NCI-H2196 treated with DMSO at 0.1 percent for 48 hours (cell line): ENCODE results near the gene EXD3.

Experiments
- DNase-seq: peaks from one replicate; lab custom pipeline; 2025; ENCODE audit not compliant: unreplicated experiment; lab: John Stamatoyannopoulos, UW

The EXD3 gene

DNA sequence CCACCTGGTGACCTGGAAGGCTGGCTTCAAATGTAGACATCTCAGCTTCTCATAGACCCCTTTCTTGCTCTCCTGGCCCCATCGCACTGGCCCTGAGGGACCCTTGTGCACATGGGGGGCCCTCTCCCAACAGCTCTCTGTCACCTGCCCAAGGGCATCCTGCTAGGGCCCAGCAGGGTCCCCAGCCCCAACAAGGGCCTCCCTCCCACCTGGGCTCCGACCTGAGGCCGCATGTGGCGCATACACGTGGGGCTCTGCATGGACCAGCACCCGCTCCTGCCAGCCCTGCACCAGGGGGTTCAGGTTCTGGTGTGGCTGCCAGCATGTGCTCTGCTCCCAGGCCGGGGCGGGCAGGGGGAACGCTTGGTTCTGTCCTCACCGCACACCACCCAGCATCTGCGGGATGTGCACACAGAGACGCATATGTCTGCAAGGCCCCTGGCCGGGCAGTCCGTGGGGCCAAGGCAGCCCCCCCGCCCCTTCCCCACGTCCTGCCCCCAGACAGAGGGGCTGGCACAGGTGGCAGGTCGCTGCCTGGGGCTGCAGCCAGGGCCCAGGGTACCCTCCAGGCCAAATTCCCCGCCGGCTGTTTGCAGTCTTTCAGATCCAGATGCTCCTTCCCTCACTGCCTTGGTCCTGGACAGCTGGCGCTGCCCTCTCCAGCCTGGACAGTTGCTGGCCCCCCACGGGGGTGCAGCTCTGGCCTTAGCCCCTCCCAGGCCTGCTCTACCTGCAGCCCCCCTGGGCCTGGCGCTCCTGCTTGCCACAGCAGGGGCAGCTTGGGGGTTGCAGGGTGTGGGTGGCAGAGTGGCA lies 103.0 kb downstream of the EXD3 start:
- DNase-seq: no peak

- DNase-seq: no peak
Measured at GRCh38 chr9:137319011-137319738, 103.8 kb downstream of the EXD3 start.

DNA sequence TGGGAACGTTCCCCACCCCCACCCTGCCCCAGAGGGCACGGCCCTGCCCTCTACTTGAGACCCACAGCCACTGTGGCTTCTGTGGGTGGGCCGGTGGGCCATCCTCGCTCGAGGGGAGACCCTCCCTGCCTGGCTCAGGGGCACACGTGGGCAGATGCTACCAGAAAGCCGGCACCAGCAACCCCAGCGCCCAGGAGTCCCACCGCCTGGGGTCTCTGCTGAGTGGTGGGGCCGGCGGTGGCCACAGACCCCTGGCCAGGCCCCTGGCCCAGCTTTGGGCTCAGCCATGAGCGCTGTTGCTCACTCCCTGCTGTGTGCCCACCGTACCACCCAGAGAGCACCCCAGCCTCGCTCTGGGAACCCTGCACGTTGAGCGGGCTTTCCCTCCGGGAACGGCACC lies 104.4 kb downstream of the EXD3 start:
- no peak for DNase-seq

GRCh38 chr9:137317718-137318511 lies 105.0 kb downstream of the EXD3 start:
- DNase-seq: no peak

DNA sequence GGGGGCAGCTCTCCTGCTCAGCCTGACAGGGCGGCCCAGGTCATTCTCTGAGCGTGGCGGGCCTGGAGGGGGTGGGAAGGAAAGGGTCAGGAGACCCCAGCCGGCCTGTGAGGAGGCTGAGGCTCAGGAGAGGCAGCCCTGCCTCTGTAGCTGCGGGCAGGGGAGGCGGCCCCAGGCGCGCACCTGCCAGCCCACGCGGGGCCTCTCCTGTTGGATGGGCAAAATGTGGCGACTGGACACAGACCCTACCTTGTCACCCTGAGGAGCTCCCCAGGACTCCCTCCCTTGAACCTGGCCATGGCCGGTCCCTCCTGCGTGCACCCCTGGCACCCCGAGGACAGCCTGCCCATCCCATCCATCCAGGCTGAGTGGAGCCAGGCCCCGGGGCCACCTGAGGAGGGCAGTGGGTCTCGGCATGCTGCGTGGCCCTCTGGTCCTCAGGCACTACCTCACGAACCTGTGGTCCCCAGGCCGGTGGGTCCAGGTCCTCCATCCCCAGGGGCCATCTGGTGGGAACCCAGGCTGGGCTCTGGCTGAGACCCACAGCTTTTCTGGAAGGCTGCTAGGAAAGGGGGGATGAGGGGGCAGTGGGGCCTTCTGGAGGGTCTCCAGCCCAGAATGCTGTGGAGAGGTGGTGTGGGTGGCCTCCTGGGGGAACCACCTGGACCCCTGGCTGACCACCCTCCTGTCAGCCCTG lies 105.8 kb downstream of the EXD3 start:
- no peak for DNase-seq

DNA sequence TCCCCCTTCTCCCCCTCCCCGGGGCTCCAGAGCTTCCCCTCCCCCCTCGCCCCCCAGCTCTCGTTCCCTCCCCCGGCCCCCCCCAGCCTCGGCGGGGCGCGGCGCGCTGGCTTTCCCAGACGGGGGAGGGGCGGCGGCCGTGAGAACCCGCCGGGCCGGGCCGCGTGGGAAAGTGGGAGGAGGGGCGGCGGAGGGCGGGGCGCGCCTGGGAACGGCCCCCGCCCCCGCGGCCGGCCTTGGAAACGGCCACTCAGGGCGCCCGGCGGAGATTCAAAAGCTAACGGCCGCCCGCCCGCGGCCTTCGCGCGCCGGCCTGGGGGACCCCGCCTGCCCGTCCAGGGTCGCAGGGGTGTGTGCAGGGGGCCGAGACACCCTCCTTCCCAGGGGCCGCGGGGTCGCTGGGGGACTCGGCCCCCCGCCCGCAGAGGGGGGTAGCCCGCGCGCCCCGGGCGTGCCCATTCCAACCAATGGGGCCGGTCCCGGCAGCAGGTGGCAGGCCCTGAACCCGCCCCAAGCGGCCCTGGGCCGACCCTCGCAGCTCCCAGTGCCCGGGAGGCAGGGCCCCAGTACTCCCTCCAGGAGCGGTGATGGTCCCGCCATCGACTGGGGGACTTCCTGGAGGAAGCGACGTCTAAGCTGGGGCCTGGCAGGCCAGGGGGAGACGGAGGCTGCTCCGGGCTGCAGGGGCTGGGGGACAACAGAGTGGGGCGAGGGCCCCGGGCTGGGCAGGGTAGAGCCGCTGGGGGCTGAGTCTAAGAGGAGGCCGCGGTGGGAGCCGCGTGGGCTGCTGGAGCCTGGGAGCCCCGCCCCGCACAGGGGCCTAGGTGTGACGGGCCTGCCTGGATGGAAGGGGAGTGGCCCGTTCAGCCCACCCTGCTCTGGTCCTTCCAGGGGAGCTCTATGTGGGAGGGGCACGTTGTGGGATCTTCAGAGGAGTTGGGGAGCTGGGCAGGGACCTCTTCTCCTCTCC lies 106.7 kb downstream of the EXD3 start:
- no peak for DNase-seq

DNA sequence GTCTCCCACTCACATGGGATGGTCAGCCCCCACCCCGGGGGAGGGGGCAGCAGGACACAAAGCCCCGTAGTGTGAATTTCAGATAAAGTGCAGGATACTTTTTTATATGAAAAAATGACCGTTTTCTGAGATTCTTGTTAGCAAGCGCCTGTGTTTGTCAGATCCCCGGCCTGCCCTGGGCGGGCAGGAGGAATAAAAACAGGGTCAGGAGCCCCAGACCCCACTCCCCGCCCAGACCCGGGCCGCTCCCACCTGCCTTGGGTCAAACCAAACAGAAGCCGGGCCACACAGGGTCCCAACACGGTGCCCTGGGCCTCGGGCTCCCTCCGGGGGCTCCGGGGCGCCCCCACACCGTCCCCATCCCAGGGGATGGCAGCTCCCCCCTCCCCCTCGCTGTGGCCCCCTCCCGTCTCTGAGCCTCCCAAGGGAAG lies 107.4 kb downstream of the EXD3 start:
- DNase-seq: no peak

GRCh38 chr9:137314561-137315560 lies 108.1 kb downstream of the EXD3 start:
- DNase-seq: no peak

GRCh38 chr9:137313956-137314560 lies 108.9 kb downstream of the EXD3 start:
- DNase-seq: no peak

DNA sequence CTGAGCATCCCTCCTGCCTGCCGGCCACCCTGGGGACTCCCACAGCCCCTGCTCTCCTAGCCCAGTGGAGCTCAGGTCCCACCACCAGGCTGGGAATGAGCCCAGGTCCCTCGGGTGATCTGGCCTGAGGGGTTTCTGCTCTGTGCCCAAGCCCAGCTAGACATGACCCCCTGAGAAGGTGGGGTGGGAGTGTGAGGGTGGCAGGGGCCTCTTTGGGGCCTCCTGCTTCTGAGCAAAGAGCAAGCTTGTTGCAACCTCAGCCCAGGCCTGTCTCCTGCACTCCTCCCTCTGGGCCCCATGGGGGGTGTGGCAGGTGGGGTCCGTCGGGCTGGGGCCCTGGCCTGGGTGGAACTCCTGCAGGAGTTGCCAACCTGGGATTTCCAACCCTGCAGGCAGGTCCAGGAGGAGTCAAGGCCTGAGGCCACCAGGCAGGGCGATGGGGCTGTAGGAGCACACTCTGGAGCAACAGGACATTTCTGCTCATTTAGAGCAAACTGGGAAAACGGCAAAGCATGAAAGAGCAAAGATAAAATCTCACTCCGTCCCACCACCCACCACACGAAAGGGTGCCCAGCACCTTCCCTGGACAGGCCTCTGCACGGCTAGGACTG lies 109.5 kb downstream of the EXD3 start:
- DNase-seq: no peak

GRCh38 chr9:137312852-137313325 lies 110.1 kb downstream of the EXD3 start:
- DNase-seq: no peak

DNA sequence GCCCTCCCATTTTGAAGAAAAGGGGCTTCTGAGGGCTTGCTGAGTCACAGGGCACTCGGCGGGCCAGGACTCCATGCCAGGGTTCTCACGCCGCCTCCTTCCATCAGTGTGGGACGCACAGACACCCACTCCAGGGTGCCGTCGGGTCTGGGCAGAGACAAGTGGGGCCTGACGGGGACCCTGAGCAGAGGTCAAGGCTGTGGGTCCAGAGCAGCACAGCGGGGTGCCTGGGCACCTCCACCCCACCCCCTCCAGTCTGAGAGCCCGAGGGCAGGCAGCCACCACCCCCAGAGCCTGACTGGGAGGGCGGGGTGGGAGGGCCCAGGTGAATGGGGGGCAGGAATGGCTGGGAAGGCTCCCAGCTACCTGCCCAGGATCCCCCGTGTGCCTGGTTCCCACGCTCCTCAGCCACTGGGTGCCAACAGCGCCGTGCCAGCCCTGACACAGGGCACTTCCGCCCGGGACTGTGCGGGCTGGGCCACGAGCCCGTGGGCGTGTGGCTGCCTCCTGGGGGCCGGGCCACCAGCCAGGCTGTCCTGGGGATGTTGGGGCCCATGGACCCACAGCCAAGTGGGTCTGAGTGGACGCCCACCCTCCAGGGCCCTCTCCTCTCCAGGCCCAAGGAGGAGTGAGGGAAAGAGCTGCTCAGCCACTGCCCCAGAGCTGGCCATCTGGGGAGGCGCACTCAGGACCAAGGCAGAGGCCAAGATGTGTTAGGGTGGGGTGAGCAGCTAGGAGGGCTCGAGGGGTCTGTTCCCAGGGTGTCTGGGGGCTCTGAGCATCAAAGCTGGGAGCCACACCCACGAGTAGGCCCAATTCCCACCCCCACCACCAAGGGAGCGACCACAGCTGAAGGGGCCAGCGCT lies 110.7 kb downstream of the EXD3 start:
- no peak for DNase-seq

DNA sequence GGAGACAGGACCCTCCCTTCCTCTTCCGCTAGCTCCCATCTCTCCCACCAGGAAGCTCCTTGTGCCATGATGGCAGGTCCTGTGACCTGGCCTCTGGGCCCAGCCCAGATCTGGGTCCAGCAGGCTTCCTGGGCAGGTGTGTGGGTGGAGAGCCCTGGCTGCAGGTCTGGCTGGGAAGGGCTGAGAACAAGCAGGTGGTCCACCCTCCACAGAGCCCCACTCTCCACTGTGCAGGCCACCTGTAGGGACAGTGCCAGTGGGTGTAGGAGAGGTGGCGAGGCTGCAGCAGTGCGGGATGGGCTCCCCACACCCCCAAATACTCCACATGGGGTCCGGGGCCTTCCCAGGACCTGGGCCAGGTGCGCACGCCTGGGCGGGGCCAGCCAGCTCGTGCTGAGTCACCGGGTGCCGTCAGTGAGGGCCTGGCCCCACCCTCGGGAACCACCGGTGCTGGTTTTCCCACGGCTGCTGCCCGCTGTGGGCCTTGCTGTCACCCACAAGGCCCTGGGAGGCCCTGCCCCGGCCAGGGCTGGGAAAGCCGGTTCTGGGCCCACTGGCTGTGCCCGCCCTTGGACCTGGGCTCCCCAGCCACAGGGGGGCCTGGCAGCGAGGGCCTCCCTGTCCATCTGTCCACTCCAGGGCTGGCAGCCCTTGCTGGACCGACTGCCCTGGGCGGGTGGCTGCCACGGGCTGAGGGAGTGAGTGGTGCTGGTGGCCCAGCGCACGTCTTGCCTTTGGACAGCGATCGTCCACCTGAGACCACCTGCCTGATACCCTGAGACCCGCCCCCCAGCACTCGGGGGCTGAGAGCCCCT lies 111.6 kb downstream of the EXD3 start:
- peak; percentile 54 for DNase-seq

- DNase-seq: peak; percentile 16
Measured at GRCh38 chr9:137310189-137311052, 112.5 kb downstream of the EXD3 start.
